A549 (cell line): ENCODE measurements around the gene CARS1.

Experiments used
- CTCF ChIP-seq: fragments of >200 bp; sonication (Bioruptor Twin); formaldehyde crosslinking; IDR thresholded peaks from 3 replicates; pipeline ENCODE4 v1.5.1; 2016
- JUNB ChIP-seq: fragments of >200 bp; sonication (Bioruptor Twin); formaldehyde crosslinking; IDR thresholded peaks from 2 replicates; pipeline ENCODE4 v1.6.1; 2016
- MAX ChIP-seq: IDR thresholded peaks from 2 replicates; pipeline ENCODE4 v1.6.1; 2012
- PHF8 ChIP-seq: fragments of 200-600 bp; sonication (generic); IDR thresholded peaks from 2 replicates; pipeline ENCODE4 v1.6.1; 2016; ENCODE audit warnings: low read depth, mild to moderate bottlenecking, antibody characterized with exemption, moderate library complexity, borderline replicate concordance
- POLR2A ChIP-seq: IDR thresholded peaks from 2 replicates; pipeline ENCODE4 v1.6.1; 2012; ENCODE audit warnings: mild to moderate bottlenecking, low read length
- RARB ChIP-seq: fragments of 250-450 bp; sonication (Bioruptor Pico); IDR thresholded peaks from 2 replicates; pipeline ENCODE4 v1.8.0; 2021; ENCODE audit warnings: mild to moderate bottlenecking, moderate library complexity
- SMC3 ChIP-seq: fragments of >200 bp; sonication (Bioruptor Twin); formaldehyde crosslinking; IDR thresholded peaks from 3 replicates; pipeline ENCODE4 v1.6.1; 2018; ENCODE audit warnings: inconsistent platforms
- ZFP36 ChIP-seq: fragments of 450-650 bp; IDR thresholded peaks from 2 replicates; pipeline ENCODE4 v1.6.1; 2014; ENCODE audit warnings: borderline replicate concordance; ENCODE audit not compliant: partially characterized antibody

GRCh38 chr11:3043315-3043871 lies 13.8 kb downstream of the CARS1 start:
- TF ChIP-seq CTCF (no peak), SMC3 (no peak), ZFP36 (no peak), POLR2A (no peak), RARB (CRISPR knock-in tag) (no peak), JUNB (no peak), PHF8 (no peak), MAX (no peak)
